Kidney (tissue), 14 donors: ENCODE data around the gene QRFP. TPM values are rescaled to one million over a fixed set of nuclear protein-coding genes. Genes with fewer than 3 reads are reported as not detected.
A peak's percentile ranks its signal among the peaks of the same experiment; 100 is the strongest.

Experiments used
- DNase-seq, 5 donors: peaks; one replicate each; pipeline ENCODE4 v3.0.0-alpha.2; 2013 to 2020
- FAIRE-seq: peaks from 2 replicates; lab custom pipeline; 2012; peaks lifted over from hg19 to GRCh38; lab: Jason Lieb, UNC
- H3K27ac ChIP-seq, 2 donors: one replicate each; pipeline ENCODE4 v1.7.0; 2013; ENCODE audit warnings: low read depth in 2 of 2, low read length in 2 of 2, inconsistent platforms in 1 of 2
- H3K27me3 ChIP-seq: one replicate; pipeline ENCODE4 v1.7.1; 2013; ENCODE audit warnings: low read length, inconsistent platforms; ENCODE audit not compliant: control insufficient read depth, insufficient read depth
- H3K36me3 ChIP-seq, 3 donors: one replicate each; pipeline versions ENCODE4 v1.7.0 to v1.7.1; 2013; ENCODE audit warnings: low read length in 3 of 3, control low read depth in 1 of 3, inconsistent platforms in 1 of 3; ENCODE audit not compliant: insufficient read depth in 3 of 3, control insufficient read depth in 2 of 3
- H3K4me1 ChIP-seq, 3 donors: one replicate each; pipeline versions ENCODE4 v1.7.0 to v1.7.1; 2013; ENCODE audit warnings: low read length in 3 of 3, inconsistent platforms in 1 of 3, low read depth in 1 of 3; ENCODE audit not compliant: control insufficient read depth in 2 of 3, insufficient read depth in 2 of 3
- H3K4me3 ChIP-seq, 3 donors: one replicate each; pipeline versions ENCODE4 v1.7.0 to v1.8.1; 2013; ENCODE audit warnings: low read length in 3 of 3, control low read depth in 1 of 3, inconsistent platforms in 1 of 3
- H3K9ac ChIP-seq, 3 donors: one replicate each; pipeline versions ENCODE4 v1.7.0 to v1.7.1; 2013; ENCODE audit warnings: low read length in 3 of 3, control low read depth in 1 of 3, inconsistent platforms in 1 of 3
- H3K9me3 ChIP-seq, 3 donors: one replicate each; pipeline versions ENCODE4 v1.7.0 to v1.7.1; 2013; ENCODE audit warnings: low read length in 3 of 3, control low read depth in 1 of 3, inconsistent platforms in 1 of 3; ENCODE audit not compliant: control insufficient read depth in 2 of 3, insufficient read depth in 1 of 3
- CTCF ChIP-seq: IDR thresholded peaks from 3 replicates; pipeline ENCODE4 v1.5.1; 2012; ENCODE audit warnings: mild to moderate bottlenecking, moderate library complexity, borderline replicate concordance; ENCODE audit not compliant: insufficient read depth; ENCODE audit errors: extremely low read depth
- intact Hi-C: fragments of 100-400 bp; cut with DNase I; formaldehyde crosslinking; loops from one replicate; pipeline ENCODE4 v1.11.1; 2022
- polyA plus RNA-seq: library from polyadenylated mRNA; stranded (reverse); fragments of 350-450 nt; fragmentation: Illumina TruSeq; extraction: RNeasy Lipid Tissue Mini Kit (QIAGEN cat#74804); gene quantifications from one replicate; pipeline ENCODE4 v1.2.3, GENCODE V29; 2014; ENCODE audit warnings: low read depth, low replicate concordance; ENCODE audit not compliant: insufficient read depth
- total RNA-seq: library from RNA; stranded (reverse); fragmentation: NEBNext Ultra II Directional; extraction: Animal tissue kit (Norgen Biotek cat#: 25700); gene quantifications from one replicate; pipeline ENCODE4 v1.2.1, GENCODE V29; 2021
- donor health status: control.
- donor health status: control.
- donor health status: control.
- donor health status: control.
- donor health status: control.
- donor health status: DM: yes; HTN: yes; CAD: no.
- donor health status: Normal renal cell carcinoma (clear cell type).

Gene QRFP
- total and polyA plus RNA-seq, 2 donors from 2014 or later, result not detected

- Histone ChIP-seq H3K4me3 (no peak overlapping the region), H3K27ac (no peak overlapping the region), H3K9me3 (no peaks in the 10 kb centered on the region), H3K27me3 (no peaks in the 10 kb centered on the region), H3K4me1 (peaks cover 0 to 23% (median 5%) of the 10 kb centered on the region in 3 donors), H3K36me3 (peaks cover 6 to 71% (median 42%) of the 10 kb centered on the region in 3 donors), H3K9ac (no peak overlapping the region)
- intact Hi-C loops, result no loop called here
- FAIRE-seq (no peak), DNase-seq (no peak)
- TF ChIP-seq CTCF, result no peak
These were observed 19.3 kb downstream of the QRFP start for GRCh38 chr9:130877300-130877699.

- Histone ChIP-seq H3K27me3 (no peaks in the 10 kb centered on the region), H3K36me3 (peaks cover 2 to 53% (median 34%) of the 10 kb centered on the region in 3 donors), H3K9me3 (no peaks in the 10 kb centered on the region), H3K4me1 (peaks cover 0 to 31% (median 14%) of the 10 kb centered on the region in 3 donors), H3K27ac (no peak overlapping the region), H3K4me3 (no peak overlapping the region), H3K9ac (no peak overlapping the region)
- intact Hi-C loops, result no loop called here
- no peak for FAIRE-seq
- no peak for TF ChIP-seq CTCF
- DNase-seq, result no peak
These were observed 21.8 kb downstream of the QRFP start for GRCh38 chr9:130874783-130875182.

- DNase-seq (peak in 1 of 5 donors; percentile 34), FAIRE-seq (no peak)
- no peaks in the 10 kb centered on the region for H3K9me3 ChIP-seq
- H3K36me3 ChIP-seq, result peaks cover 5 to 45% (median 29%) of the 10 kb centered on the region in 3 donors
- intact Hi-C loops, result no loop called here
- H3K4me3 ChIP-seq, result no peak overlapping the region
- TF ChIP-seq CTCF, result no peak
- H3K27ac ChIP-seq, result no peak overlapping the region
- H3K27me3 ChIP-seq, result no peaks in the 10 kb centered on the region
- H3K4me1 ChIP-seq, result peaks cover 0 to 31% (median 17%) of the 10 kb centered on the region in 3 donors
- H3K9ac ChIP-seq, result no peak overlapping the region
These were observed 22.6 kb downstream of the QRFP start for GRCh38 chr9:130873966-130874365.

- DNase-seq (peak in 1 of 5 donors; percentile 44), FAIRE-seq (no peak)
- Histone ChIP-seq H3K9me3 (no peaks in the 10 kb centered on the region), H3K4me3 (no peak overlapping the region), H3K27ac (peak overlapping the region in 1 of 2 donors; percentile 25), H3K4me1 (peaks cover 0 to 31% (median 17%) of the 10 kb centered on the region in 3 donors), H3K27me3 (no peaks in the 10 kb centered on the region), H3K9ac (no peak overlapping the region), H3K36me3 (peaks cover 5 to 39% (median 25%) of the 10 kb centered on the region in 3 donors)
- no peak for TF ChIP-seq CTCF
- intact Hi-C loops, result no loop called here
These were observed 23.6 kb downstream of the QRFP start for GRCh38 chr9:130872912-130873503.
